GM12878 (cell line): ENCODE data around the gene BLNK. TPM values are rescaled to one million over a fixed set of nuclear protein-coding genes. Genes with fewer than 3 reads are reported as not detected.
A peak's percentile ranks its signal among the peaks of the same experiment; 100 is the strongest.

Experiments used
- CBFB ChIP-seq: IDR thresholded peaks from 2 replicates; pipeline ENCODE4 v1.6.1; 2016; ENCODE audit warnings: antibody characterized with exemption, low read depth
- EGR1 ChIP-seq, 2 experiments: IDR thresholded peaks; 1 replicate in 1 of 2; 2 replicates in 1 of 2; pipeline ENCODE4 v1.6.1; 2011 to 2012; ENCODE audit warnings: low read depth in 2 of 2, low read length in 2 of 2, borderline replicate concordance in 1 of 2, mild to moderate bottlenecking in 1 of 2, moderate library complexity in 1 of 2
- HDAC2 ChIP-seq: fragments of 200-600 bp; sonication (generic); IDR thresholded peaks from 2 replicates; pipeline ENCODE4 v1.6.1; 2017
- IRF3 ChIP-seq: fragments of 450-650 bp; IDR thresholded peaks from 2 replicates; pipeline ENCODE4 v1.6.1; 2014; ENCODE audit warnings: mild to moderate bottlenecking
- MAX ChIP-seq: IDR thresholded peaks from 2 replicates; pipeline ENCODE4 v1.6.1; 2012; ENCODE audit warnings: low read depth, low read length, improper control_type of control experiment
- MTA2 ChIP-seq: fragments of 450-650 bp; IDR thresholded peaks from 2 replicates; pipeline ENCODE4 v1.6.1; 2016; ENCODE audit warnings: low read depth, mild to moderate bottlenecking, moderate library complexity
- NFYA ChIP-seq: IDR thresholded peaks from 2 replicates; pipeline ENCODE4 v1.6.1; 2011; ENCODE audit warnings: low read depth, mild to moderate bottlenecking, low read length, improper control_type of control experiment, borderline replicate concordance
- POLR2A ChIP-seq: IDR thresholded peaks from 2 replicates; pipeline ENCODE4 v1.6.1; 2011; ENCODE audit warnings: low read depth, mild to moderate bottlenecking, low read length
- SMAD5 ChIP-seq: IDR thresholded peaks from 2 replicates; pipeline ENCODE4 v1.6.1; 2016; ENCODE audit warnings: antibody characterized with exemption, low read depth
- SREBF1 ChIP-seq: IDR thresholded peaks from 2 replicates; pipeline ENCODE4 v1.6.1; 2012; ENCODE audit warnings: mild to moderate bottlenecking, low read length
- SRF ChIP-seq, 2 experiments: IDR thresholded peaks; 2 replicates each; pipeline ENCODE4 v1.6.1; 2011; ENCODE audit warnings: low read depth in 2 of 2, low read length in 2 of 2, mild to moderate bottlenecking in 1 of 2, moderate library complexity in 1 of 2
- USF1 ChIP-seq: IDR thresholded peaks from 2 replicates; pipeline ENCODE4 v1.6.1; 2011; ENCODE audit warnings: borderline replicate concordance, low read depth, mild to moderate bottlenecking, moderate library complexity, mixed read lengths, low read length; ENCODE audit not compliant: insufficient read depth; ENCODE audit errors: extremely low read length
- ZNF207 ChIP-seq: fragments of 450-650 bp; IDR thresholded peaks from 2 replicates; pipeline ENCODE4 v1.6.1; 2014; ENCODE audit warnings: antibody characterized with exemption, mild to moderate bottlenecking, borderline replicate concordance
- ZNF24 ChIP-seq: fragments of 450-650 bp; IDR thresholded peaks from 2 replicates; pipeline ENCODE4 v1.6.1; 2017; ENCODE audit warnings: antibody characterized with exemption, mild to moderate bottlenecking
- polyA plus RNA-seq, 11 experiments: library from polyadenylated mRNA; depleted of rRNA in 4 of 11; unstranded in 6 of 11; stranded (reverse) in 5 of 11; fragments of >200 nt; fragmentation: Nextera tagmentation in 4 of 11; fragmentation: Illumina TruSeq in 1 of 11; extraction: Ambion mirVana in 4 of 11; extraction: Trizol in 1 of 11; gene quantifications; 1 replicate in 1 of 11; 2 replicates in 10 of 11; pipeline versions ENCODE4 v1.2.1 to v1.2.3, GENCODE V29; 2011 to 2016; ENCODE audit warnings: inconsistent platforms in 2 of 11, missing spikeins in 2 of 11, low read depth in 1 of 11
- total RNA-seq, 4 experiments: library from RNA; depleted of rRNA in 3 of 4; stranded (reverse); fragments of >200 nt in 3 of 4; fragmentation: Illumina TruSeq in 1 of 4; extraction: Trizol in 1 of 4; gene quantifications; 2 replicates each; pipeline versions ENCODE4 v1.2.1 to v1.2.3, GENCODE V29; 2013 to 2021

The BLNK gene
- total and polyA plus RNA-seq, 10 of the 15 experiments (the other 5 are each of a cell fraction or from before 2014, with no cell fraction given) = 79.5 to 201 (median 139) TPM

- TF ChIP-seq IRF3 = no peak
- TF ChIP-seq SREBF1 = no peak
- no peak for TF ChIP-seq USF1
- TF ChIP-seq NFYA = no peak
- peak; percentile 53 for TF ChIP-seq MTA2
- no peak; the same call in none of the 2 replicates for TF ChIP-seq CBFB
- TF ChIP-seq SMAD5 = no peak
- TF ChIP-seq POLR2A = no peak; the same call in 1 of the 2 replicates
- peak; percentile 55 to 93; a peak in 3 of 4 replicates for TF ChIP-seq SRF (IDR thresholded peaks at IDR 0.05; ENCODE audit: low read depth in 2 of 2, low read length in 2 of 2)
- TF ChIP-seq ZNF207 = 0 out of 2 replicates have a peak, but pooled peaks have one; percentile 27
- peak; percentile 78; the same call in 1 of the 2 replicates for TF ChIP-seq ZNF24
- TF ChIP-seq HDAC2 = no peak; the same call in 1 of the 2 replicates
- TF ChIP-seq MAX = peak; percentile 43; the same call in 1 of the 2 replicates
- no peak for TF ChIP-seq EGR1 (IDR thresholded peaks at IDR 0.05; ENCODE audit: borderline replicate concordance in 1 of 2, low read depth in 2 of 2, low read length in 2 of 2)
Observed at GRCh38 chr10:96287392-96288105, 16.2 kb upstream of the BLNK start (continued).
